ENCODE measurements around the gene TBX1.

TBX1 gene

DNA sequence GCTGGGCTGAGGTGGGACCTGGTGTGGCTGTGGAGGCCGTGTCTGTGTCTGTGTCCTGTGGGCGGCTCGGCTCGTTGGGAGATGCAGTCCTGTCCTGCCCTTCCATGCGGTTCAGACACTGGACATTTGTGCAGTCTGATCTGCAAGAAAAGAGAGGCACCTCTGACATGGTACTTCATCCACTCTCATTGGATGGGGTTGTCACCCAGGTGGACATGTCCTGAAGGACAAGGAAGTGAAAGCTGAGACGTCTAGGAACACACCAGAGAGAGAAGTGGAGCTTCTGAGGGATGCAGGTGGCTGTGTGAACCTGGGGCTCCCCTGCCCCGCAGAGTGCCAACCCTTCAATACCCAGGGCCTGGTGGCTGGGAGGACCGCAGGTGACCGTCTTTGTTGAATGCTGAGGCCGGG lies 18.4 kb downstream of the TBX1 start:
- H3K27me3 ChIP-seq (replicated peaks; ENCODE audit: control insufficient read depth, insufficient read depth, low read length), result no peaks in the 10 kb centered on the region
- no peak for TF ChIP-seq CTCF (IDR thresholded peaks at IDR 0.05; ENCODE audit: insufficient read depth, low read length, poor library complexity, severe bottlenecking)
- no peak for DNase-seq (ENCODE audit: extremely low read depth, insufficient read length)
- H3K36me3 ChIP-seq (ENCODE audit: control insufficient read depth, insufficient read depth, low read length), result no peaks in the 10 kb centered on the region
- H3K4me3 ChIP-seq (replicated peaks; ENCODE audit: low read depth, low read length), result no peak overlapping the region

GRCh38 chr22:19779685-19780268 lies 19.2 kb downstream of the TBX1 start:
- no peaks in the 10 kb centered on the region for H3K36me3 ChIP-seq (ENCODE audit: control insufficient read depth, insufficient read depth, low read length)
- no peaks in the 10 kb centered on the region for H3K27me3 ChIP-seq (replicated peaks; ENCODE audit: control insufficient read depth, insufficient read depth, low read length)
- no peak for TF ChIP-seq CTCF (IDR thresholded peaks at IDR 0.05; ENCODE audit: insufficient read depth, low read length, poor library complexity, severe bottlenecking)
- H3K4me3 ChIP-seq (replicated peaks; ENCODE audit: low read depth, low read length), result no peak overlapping the region
- DNase-seq (ENCODE audit: extremely low read depth, insufficient read length), result no peak

GRCh38 chr22:19782533-19782932 lies 22.0 kb downstream of the TBX1 start:
- no peak for DNase-seq (ENCODE audit: extremely low read depth, insufficient read length)
- Histone ChIP-seq H3K36me3 (ENCODE audit: control insufficient read depth, insufficient read depth, low read length) (no peaks in the 10 kb centered on the region), H3K27me3 (replicated peaks; ENCODE audit: control insufficient read depth, insufficient read depth, low read length) (no peaks in the 10 kb centered on the region), H3K4me3 (replicated peaks; ENCODE audit: low read depth, low read length) (no peak overlapping the region)
- no peak for TF ChIP-seq CTCF (IDR thresholded peaks at IDR 0.05; ENCODE audit: insufficient read depth, low read length, poor library complexity, severe bottlenecking)

DNA sequence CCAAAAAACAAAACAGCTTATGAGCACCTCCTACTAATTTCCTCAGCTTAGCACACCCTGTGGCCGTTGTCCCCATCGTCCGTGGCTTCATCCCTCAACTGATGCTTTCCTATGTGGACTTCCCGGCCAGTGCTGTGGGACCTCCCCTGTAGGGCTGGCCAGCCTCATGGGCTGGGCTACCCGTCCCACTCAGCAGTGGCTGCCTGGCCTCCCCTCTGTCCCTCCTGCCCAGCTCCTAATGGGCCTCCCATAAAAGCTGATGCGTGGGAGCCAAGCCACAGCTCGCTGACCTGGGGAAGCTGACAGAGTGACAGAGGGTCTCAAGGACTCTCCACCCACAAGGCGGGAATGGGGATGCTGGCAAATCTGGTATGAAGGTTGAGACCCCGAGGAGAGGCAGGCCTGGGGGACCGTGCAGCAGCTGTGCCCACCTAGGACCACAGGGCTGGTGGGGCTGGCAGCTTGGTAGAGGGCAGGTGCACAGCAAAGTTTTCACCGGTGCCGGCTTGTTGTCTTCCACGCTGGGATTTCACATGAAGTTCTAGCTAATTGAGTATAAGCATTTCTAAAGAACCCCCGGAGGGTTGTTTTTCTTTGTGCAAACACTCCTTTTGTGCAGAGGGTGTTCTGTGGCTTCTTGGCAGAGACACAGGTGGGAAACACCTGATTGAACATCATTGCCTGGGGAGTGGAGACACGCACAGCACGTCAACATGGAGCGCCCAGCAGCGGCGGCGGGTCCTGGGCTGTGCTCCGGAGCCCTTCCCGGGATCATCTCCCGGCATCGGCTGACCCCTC lies 23.2 kb downstream of the TBX1 start:
- Histone ChIP-seq H3K27me3 (replicated peaks; ENCODE audit: control insufficient read depth, insufficient read depth, low read length) (no peaks in the 10 kb centered on the region), H3K4me3 (replicated peaks; ENCODE audit: low read depth, low read length) (no peak overlapping the region), H3K36me3 (ENCODE audit: control insufficient read depth, insufficient read depth, low read length) (no peaks in the 10 kb centered on the region; the same call in 1 of the 2 replicates)
- no peak for TF ChIP-seq CTCF (IDR thresholded peaks at IDR 0.05; ENCODE audit: insufficient read depth, low read length, poor library complexity, severe bottlenecking)
- DNase-seq (ENCODE audit: extremely low read depth, insufficient read length), result no peak

GRCh38 chr22:19784384-19785175 lies 24.0 kb downstream of the TBX1 start:
- H3K27me3 ChIP-seq (replicated peaks; ENCODE audit: control insufficient read depth, insufficient read depth, low read length), result no peaks in the 10 kb centered on the region
- H3K4me3 ChIP-seq (replicated peaks; ENCODE audit: low read depth, low read length), result no peak overlapping the region
- no peak for DNase-seq (ENCODE audit: extremely low read depth, insufficient read length)
- H3K36me3 ChIP-seq (ENCODE audit: control insufficient read depth, insufficient read depth, low read length), result no peaks in the 10 kb centered on the region; the same call in 1 of the 2 replicates
- no peak for TF ChIP-seq CTCF (IDR thresholded peaks at IDR 0.05; ENCODE audit: insufficient read depth, low read length, poor library complexity, severe bottlenecking)
